ENCODE measurements around the gene CYP26B1. TPM values are rescaled to one million over a fixed set of nuclear protein-coding genes. Genes with fewer than 3 reads are reported as not detected.

Gene CYP26B1
- total and polyA plus RNA-seq, 10 donors = 0.87 to 11.4 (median 5.1) TPM

- no peak overlapping the region for H3K4me3 ChIP-seq
- peaks cover 0 to 4% (median 0%) of the 10 kb centered on the region in 8 donors for H3K9me3 ChIP-seq
- no peak overlapping the region for H3K27ac ChIP-seq
- no peaks in the 10 kb centered on the region for H3K4me1 ChIP-seq
- intact Hi-C loops (cut with DNase I; ENCODE audit: low total_unique reads) = no loop called here
- peaks cover 0 to 7% (median 0%) of the 10 kb centered on the region in 7 donors for H3K27me3 ChIP-seq (replicated peaks in 1 of 7)
- DNase-seq = no peak
- no peaks in the 10 kb centered on the region for H3K36me3 ChIP-seq
- 85 to 93% (median 91%) methylated on average over 17 of the region's 17 CpGs for WGBS, 5 donors
- TF ChIP-seq POLR2AphosphoS5 (IDR thresholded peaks at IDR 0.05) = no peak
- no peak for TF ChIP-seq POLR2A (IDR thresholded peaks at IDR 0.05)
- no peak for TF ChIP-seq CTCF (IDR thresholded peaks at IDR 0.05 in 8 of 11, conservative IDR thresholded peaks at IDR 0.05 in 3 of 11)
Measured at GRCh38 chr2:72082887-72083286, 64.8 kb downstream of the CYP26B1 start.

DNA sequence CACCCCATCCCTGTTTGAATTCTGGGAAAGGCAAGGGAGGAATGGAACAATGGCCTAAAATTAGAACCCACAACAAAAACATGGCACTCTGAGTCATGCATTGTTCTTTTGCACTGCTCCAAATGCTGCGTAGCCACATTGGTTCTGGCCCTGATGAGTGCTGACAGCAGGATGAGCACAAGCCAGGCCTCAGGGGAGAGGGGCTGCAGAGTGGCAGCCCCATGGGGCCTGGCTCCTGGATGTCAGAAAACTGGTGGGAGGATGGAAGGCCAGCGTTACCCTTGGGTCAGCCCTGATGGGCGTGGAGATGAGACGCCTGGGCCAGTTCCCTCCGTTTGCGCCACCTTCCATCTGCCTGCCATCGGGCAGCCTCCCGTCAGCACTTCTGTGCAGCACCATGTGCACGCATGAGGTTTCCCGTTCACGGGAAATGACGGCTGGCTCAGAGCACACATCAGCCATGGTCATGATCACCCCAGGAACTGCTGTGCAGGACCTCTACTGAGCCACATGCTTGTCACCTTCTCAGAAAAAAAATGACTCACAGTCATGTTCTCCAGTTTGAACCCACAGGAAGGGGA, 65.6 kb downstream of the CYP26B1 start:
- Histone ChIP-seq H3K36me3 (no peaks in the 10 kb centered on the region), H3K27me3 (replicated peaks in 1 of 7) (peaks cover 0 to 7% (median 0%) of the 10 kb centered on the region in 7 donors), H3K4me3 (no peak overlapping the region), H3K27ac (no peak overlapping the region), H3K4me1 (no peaks in the 10 kb centered on the region), H3K9me3 (peaks cover 0 to 4% (median 0%) of the 10 kb centered on the region in 8 donors)
- intact Hi-C loops (cut with DNase I; ENCODE audit: low total_unique reads) = no loop called here
- no peak for TF ChIP-seq CTCF (IDR thresholded peaks at IDR 0.05 in 8 of 11, conservative IDR thresholded peaks at IDR 0.05 in 3 of 11)
- no peak for TF ChIP-seq POLR2A (IDR thresholded peaks at IDR 0.05)
- 85 to 93% (median 91%) methylated on average over 12 of the region's 12 CpGs for WGBS, 5 donors
- DNase-seq = no peak

GRCh38 chr2:72081451-72081850, 66.2 kb downstream of the CYP26B1 start:
- intact Hi-C loops (cut with DNase I; ENCODE audit: low total_unique reads) = no loop called here
- WGBS, 5 donors = 75 to 93% (median 84%) methylated on average over 3 to 8 of the region's 8 CpGs
- Histone ChIP-seq H3K36me3 (no peaks in the 10 kb centered on the region), H3K9me3 (peaks cover 0 to 4% (median 0%) of the 10 kb centered on the region in 8 donors), H3K27me3 (replicated peaks in 1 of 7) (peaks cover 0 to 7% (median 0%) of the 10 kb centered on the region in 7 donors), H3K27ac (no peak overlapping the region), H3K4me1 (no peaks in the 10 kb centered on the region), H3K4me3 (no peak overlapping the region)
- TF ChIP-seq POLR2A (IDR thresholded peaks at IDR 0.05) = no peak
- no peak for TF ChIP-seq CTCF (IDR thresholded peaks at IDR 0.05 in 8 of 11, conservative IDR thresholded peaks at IDR 0.05 in 3 of 11)
- TF ChIP-seq POLR2AphosphoS5 (IDR thresholded peaks at IDR 0.05) = no peak
- DNase-seq = peak; percentile 75

DNA sequence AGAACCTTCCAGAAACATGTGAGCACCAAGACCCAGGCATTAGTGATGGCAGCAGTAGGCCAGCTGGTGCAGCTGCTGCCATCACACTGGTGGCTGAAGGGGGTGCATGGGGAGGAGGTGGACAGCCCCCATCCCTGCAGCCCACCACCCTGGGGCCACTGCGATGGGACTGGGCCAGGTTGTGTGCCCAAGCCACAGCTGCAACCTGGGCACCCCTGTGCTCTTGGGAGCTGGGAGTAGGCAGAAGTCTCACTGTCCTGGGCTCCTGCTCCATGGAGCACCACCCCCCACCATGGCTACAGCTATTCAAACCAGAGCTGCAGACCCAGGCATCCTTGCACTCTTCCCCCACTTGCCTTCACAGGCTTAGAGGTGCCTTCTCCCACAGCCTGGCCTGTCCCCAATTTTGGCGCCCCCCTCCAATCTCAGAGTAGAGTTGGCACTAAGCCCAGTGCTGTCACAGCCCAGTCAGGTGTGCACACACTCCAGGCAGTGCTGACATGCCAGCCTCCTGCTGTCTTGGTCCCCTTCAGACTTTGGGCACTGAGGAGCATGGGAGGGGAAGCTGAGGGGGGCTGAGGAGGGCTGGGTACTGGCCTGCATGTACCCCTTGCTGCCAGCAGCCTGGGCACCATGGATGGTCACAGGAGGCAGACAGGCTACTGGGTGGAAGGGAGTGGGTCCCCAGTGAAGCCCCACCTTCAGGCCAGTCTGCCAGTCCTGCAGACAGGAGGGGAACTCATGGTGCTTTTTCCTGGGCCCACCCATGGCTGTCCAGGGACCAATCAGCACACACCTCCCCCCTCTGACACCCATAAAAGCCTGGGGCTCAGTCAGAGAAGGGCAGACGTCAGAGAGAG, 67.1 kb downstream of the CYP26B1 start:
- Histone ChIP-seq H3K9me3 (peaks cover 0 to 11% (median 0%) of the 10 kb centered on the region in 8 donors), H3K4me3 (no peak overlapping the region), H3K27me3 (replicated peaks in 1 of 7) (peaks cover 0 to 7% (median 0%) of the 10 kb centered on the region in 7 donors), H3K4me1 (no peaks in the 10 kb centered on the region), H3K27ac (no peak overlapping the region), H3K36me3 (no peaks in the 10 kb centered on the region)
- intact Hi-C loops (cut with DNase I; ENCODE audit: low total_unique reads) = no loop called here
- WGBS, 5 donors = 76 to 100% (median 87%) methylated on average over 2 to 3 of the region's 3 CpGs
- DNase-seq = peak; percentile 45
- no peak for TF ChIP-seq CTCF (IDR thresholded peaks at IDR 0.05 in 8 of 11, conservative IDR thresholded peaks at IDR 0.05 in 3 of 11)
- no peak for TF ChIP-seq POLR2A (IDR thresholded peaks at IDR 0.05)
- TF ChIP-seq POLR2AphosphoS5 (IDR thresholded peaks at IDR 0.05) = no peak

Data from spleen (tissue), 11 donors.